Hepatocyte (in vitro differentiated cells): Measurements from ENCODE around the gene LRRIQ3. TPM values are rescaled to one million over a fixed set of nuclear protein-coding genes. Genes with fewer than 3 reads are reported as not detected.

ENCODE experiments used
- DNase-seq: peaks from one replicate; pipeline ENCODE4 v3.0.0-alpha.2; 2016; ENCODE audit warnings: low spot score
- H2AFZ ChIP-seq: fragments of 200-600 bp; sonication (generic); 2 replicates; pipeline ENCODE4 v1.6.0; 2016; ENCODE audit warnings: antibody characterized with exemption, mild to moderate bottlenecking
- H3K27ac ChIP-seq: fragments of 200-600 bp; sonication (generic); 2 replicates; pipeline ENCODE4 v1.5.1; 2016; ENCODE audit warnings: mild to moderate bottlenecking
- H3K27me3 ChIP-seq: fragments of 200-600 bp; sonication (generic); 2 replicates; pipeline ENCODE4 v1.6.1; 2016
- H3K36me3 ChIP-seq: fragments of 200-600 bp; sonication (generic); replicated peaks from 2 replicates; pipeline ENCODE4 v1.5.1; 2016; ENCODE audit warnings: low read depth; ENCODE audit not compliant: insufficient read depth
- H3K4me1 ChIP-seq: fragments of 200-600 bp; sonication (generic); 2 replicates; pipeline ENCODE4 v1.5.1; 2016; ENCODE audit warnings: mild to moderate bottlenecking, moderate library complexity; ENCODE audit not compliant: insufficient read depth
- H3K4me2 ChIP-seq: fragments of 200-600 bp; sonication (generic); 2 replicates; pipeline ENCODE4 v1.6.0; 2016
- H3K4me3 ChIP-seq: fragments of 200-600 bp; sonication (generic); 2 replicates; pipeline ENCODE4 v1.5.1; 2016; ENCODE audit warnings: mild to moderate bottlenecking
- H3K79me2 ChIP-seq: fragments of 200-600 bp; sonication (generic); 2 replicates; pipeline ENCODE4 v1.6.0; 2017; ENCODE audit warnings: mild to moderate bottlenecking
- H3K9me2 ChIP-seq: fragments of 200-600 bp; sonication (generic); replicated peaks from 2 replicates; pipeline ENCODE4 v1.6.0; 2017; ENCODE audit warnings: mild to moderate bottlenecking; ENCODE audit not compliant: insufficient read depth
- H3K9me3 ChIP-seq: fragments of 200-600 bp; sonication (generic); 2 replicates; pipeline ENCODE4 v1.5.1; 2016; ENCODE audit warnings: low read depth, mild to moderate bottlenecking
- H4K20me1 ChIP-seq: fragments of 200-600 bp; sonication (generic); 2 replicates; pipeline ENCODE4 v1.6.0; 2016; ENCODE audit warnings: mild to moderate bottlenecking; ENCODE audit not compliant: insufficient read depth, poor library complexity, severe bottlenecking
- EZH2 ChIP-seq: fragments of 200-600 bp; sonication (generic); IDR thresholded peaks from 2 replicates; pipeline ENCODE4 v1.6.1; 2016; ENCODE audit warnings: antibody characterized with exemption, mild to moderate bottlenecking, borderline replicate concordance
- EZH2phosphoT487 ChIP-seq: fragments of 200-600 bp; sonication (generic); IDR thresholded peaks from one replicate; pipeline ENCODE4 v1.6.1; 2018; ENCODE audit warnings: antibody characterized with exemption, mild to moderate bottlenecking, low read depth, moderate library complexity; ENCODE audit not compliant: unreplicated experiment, severe bottlenecking
- WGBS: methylation state at CpG from one replicate; pipeline ENCODE4 v1.1.6; 2016; ENCODE audit warnings: low lambda C conversion rate; ENCODE audit errors: missing lambda C conversion rate; 5-methylcytosine and 5-hydroxymethylcytosine counted together
- polyA plus RNA-seq: library from polyadenylated mRNA; unstranded; fragments of >200 nt; fragmentation: Nextera tagmentation; extraction: Ambion mirVana; gene quantifications from 2 replicates; pipeline ENCODE4 v1.2.1, GENCODE V29; 2016
- total RNA-seq: library from RNA; depleted of rRNA; stranded (reverse); fragments of >200 nt; gene quantifications from 2 replicates; pipeline ENCODE4 v1.2.3, GENCODE V29; 2014
- TF ChIP-seq, protein P1 (sequence below): fragments of 200-600 bp; sonication (generic); IDR thresholded peaks from 2 replicates; pipeline ENCODE4 v1.5.1; 2016; ENCODE audit warnings: antibody characterized with exemption, mild to moderate bottlenecking; ENCODE audit not compliant: poor library complexity

The LRRIQ3 gene
- total and polyA plus RNA-seq, 2 experiments from 2014 or later = 0.40 TPM; not detected in 1

DNA sequence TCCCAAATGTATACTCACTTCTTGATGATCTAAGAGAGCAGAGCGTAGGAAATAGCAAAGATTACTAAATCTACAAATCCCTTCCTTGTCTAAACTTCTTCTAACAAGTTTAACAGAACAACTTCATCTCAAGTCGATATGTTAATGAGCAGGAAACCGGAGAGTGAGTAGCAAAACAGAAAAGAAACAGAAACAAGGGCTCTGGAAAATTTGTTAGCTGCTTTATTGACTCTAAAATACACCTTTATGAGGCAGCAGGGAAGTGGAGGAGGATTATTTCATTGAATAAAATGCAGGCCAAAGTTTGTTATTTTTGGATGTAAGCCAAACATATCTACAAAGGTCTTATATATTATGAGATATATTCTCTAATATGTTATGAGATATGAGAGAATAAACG lies 192.4 kb downstream of the LRRIQ3 start:
- 82% methylated on average over 4 of the region's 4 CpGs for WGBS
- no peaks in the 10 kb centered on the region for H4K20me1 ChIP-seq
- H3K27ac ChIP-seq = no peak overlapping the region
- H3K9me2 ChIP-seq = no peaks in the 10 kb centered on the region
- no peaks in the 10 kb centered on the region for H3K9me3 ChIP-seq
- H3K4me2 ChIP-seq = no peak overlapping the region
- no peaks in the 10 kb centered on the region for H3K4me1 ChIP-seq
- H3K79me2 ChIP-seq = no peaks in the 10 kb centered on the region
- TF ChIP-seq EZH2 (no peak), EZH2phosphoT487 (no peak)
- TF ChIP-seq, protein P1, sequence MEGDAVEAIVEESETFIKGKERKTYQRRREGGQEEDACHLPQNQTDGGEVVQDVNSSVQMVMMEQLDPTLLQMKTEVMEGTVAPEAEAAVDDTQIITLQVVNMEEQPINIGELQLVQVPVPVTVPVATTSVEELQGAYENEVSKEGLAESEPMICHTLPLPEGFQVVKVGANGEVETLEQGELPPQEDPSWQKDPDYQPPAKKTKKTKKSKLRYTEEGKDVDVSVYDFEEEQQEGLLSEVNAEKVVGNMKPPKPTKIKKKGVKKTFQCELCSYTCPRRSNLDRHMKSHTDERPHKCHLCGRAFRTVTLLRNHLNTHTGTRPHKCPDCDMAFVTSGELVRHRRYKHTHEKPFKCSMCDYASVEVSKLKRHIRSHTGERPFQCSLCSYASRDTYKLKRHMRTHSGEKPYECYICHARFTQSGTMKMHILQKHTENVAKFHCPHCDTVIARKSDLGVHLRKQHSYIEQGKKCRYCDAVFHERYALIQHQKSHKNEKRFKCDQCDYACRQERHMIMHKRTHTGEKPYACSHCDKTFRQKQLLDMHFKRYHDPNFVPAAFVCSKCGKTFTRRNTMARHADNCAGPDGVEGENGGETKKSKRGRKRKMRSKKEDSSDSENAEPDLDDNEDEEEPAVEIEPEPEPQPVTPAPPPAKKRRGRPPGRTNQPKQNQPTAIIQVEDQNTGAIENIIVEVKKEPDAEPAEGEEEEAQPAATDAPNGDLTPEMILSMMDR = no peak
- no peaks in the 10 kb centered on the region for H3K27me3 ChIP-seq
- no peak overlapping the region for H2AFZ ChIP-seq
- H3K4me3 ChIP-seq = no peak overlapping the region
- H3K36me3 ChIP-seq = no peaks in the 10 kb centered on the region
- DNase-seq = no peak

DNA sequence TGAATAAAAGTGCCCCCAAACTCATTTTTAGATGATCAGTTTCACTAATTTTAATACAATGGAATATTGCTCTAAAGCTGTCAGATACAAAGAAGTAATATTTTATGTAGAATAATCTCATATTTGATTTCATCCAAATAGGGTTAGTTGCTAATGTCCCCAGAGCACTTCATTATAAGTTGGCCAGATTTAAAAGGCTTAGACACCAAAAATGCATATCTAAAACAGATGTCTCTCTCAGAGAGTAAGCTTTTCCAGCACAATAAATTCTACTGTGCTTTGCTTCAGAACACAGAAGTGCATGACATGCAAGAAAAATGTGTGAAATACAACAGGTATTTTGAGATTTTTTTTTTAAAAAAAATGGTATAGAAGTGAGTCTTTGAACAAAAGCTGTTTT lies 194.2 kb downstream of the LRRIQ3 start:
- Histone ChIP-seq H3K27ac (no peak overlapping the region), H3K4me1 (no peaks in the 10 kb centered on the region), H3K4me2 (no peak overlapping the region), H4K20me1 (no peaks in the 10 kb centered on the region), H3K4me3 (no peak overlapping the region), H3K9me3 (no peaks in the 10 kb centered on the region), H2AFZ (no peak overlapping the region), H3K27me3 (no peaks in the 10 kb centered on the region), H3K79me2 (no peaks in the 10 kb centered on the region), H3K36me3 (no peaks in the 10 kb centered on the region), H3K9me2 (no peaks in the 10 kb centered on the region)
- no peak for DNase-seq
- TF ChIP-seq EZH2phosphoT487 (no peak), EZH2 (no peak)
- TF ChIP-seq, protein P1 = no peak

DNA sequence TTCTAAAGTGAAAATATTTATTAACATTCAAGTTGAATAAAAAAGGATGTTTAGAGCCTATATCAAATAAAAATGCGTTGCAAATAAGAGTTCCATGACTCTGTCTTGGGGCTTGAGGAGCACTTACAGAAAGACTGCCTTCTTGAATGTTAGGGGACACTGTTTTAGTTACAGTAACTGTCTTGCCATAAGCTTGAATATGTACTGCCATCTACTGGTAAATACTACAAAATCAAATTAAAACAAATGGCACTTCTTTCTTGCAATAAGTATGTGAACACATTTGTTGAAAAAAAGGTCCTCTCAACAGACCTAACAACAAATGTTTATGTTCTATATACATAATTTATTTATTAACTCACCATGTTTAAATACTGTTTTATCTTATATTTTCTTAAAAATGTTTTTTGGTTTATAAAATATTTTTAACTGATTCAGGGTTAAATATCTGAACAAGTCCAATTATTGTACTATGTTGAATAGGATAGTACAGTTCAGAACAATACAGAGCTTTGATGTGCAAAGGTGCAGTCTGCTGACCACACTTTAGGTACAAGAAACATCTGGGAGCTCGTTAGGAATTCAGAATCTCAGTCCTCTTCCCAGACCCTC lies 199.5 kb downstream of the LRRIQ3 start:
- no peak overlapping the region for H3K27ac ChIP-seq
- DNase-seq = peak; percentile 47
- H3K9me3 ChIP-seq = no peaks in the 10 kb centered on the region
- H3K9me2 ChIP-seq = no peaks in the 10 kb centered on the region
- no peaks in the 10 kb centered on the region for H3K36me3 ChIP-seq
- no peaks in the 10 kb centered on the region for H3K27me3 ChIP-seq
- 15% methylated on average over 2 of the region's 2 CpGs for WGBS
- no peaks in the 10 kb centered on the region for H3K4me1 ChIP-seq
- TF ChIP-seq EZH2phosphoT487 = no peak
- TF ChIP-seq, protein P1 = peak; percentile 60
- H3K79me2 ChIP-seq = no peaks in the 10 kb centered on the region
- H3K4me2 ChIP-seq = no peak overlapping the region
- no peak overlapping the region for H3K4me3 ChIP-seq
- no peak overlapping the region for H2AFZ ChIP-seq
- H4K20me1 ChIP-seq = no peaks in the 10 kb centered on the region
